H4 (cell line): ENCODE measurements around the gene FSD1L. TPM values are rescaled to one million over a fixed set of nuclear protein-coding genes. Genes with fewer than 3 reads are reported as not detected.
"Not testable (repeated sequence)": the region's sequence is repeated elsewhere in the genome, so short reads cannot be mapped to it uniquely, and the experiment has no call there.

Experiments
- DNase-seq: peaks from one replicate; pipeline ENCODE4 v3.0.0-alpha.2; 2015; ENCODE audit warnings: low spot score
- total RNA-seq: library from RNA; depleted of rRNA; stranded (reverse); fragments of >200 nt; shearing (Covaris generic); gene quantifications from 2 replicates; pipeline ENCODE4 v1.2.3, GENCODE V29; 2014; rRNA removed

Gene FSD1L
- total RNA-seq, 1 experiment from 2014 or later = 1.0 TPM

GRCh38 chr9:105557804-105558610 lies 110.2 kb downstream of the FSD1L start, which contains the start of gene FKTN:
TSS of gene FKTN (plus strand) at chr9:105558131. CDS start at chr9:105575033, 16,902 bp downstream.
- peak; percentile 76 for DNase-seq

- no peak for DNase-seq
These were observed 124.6 kb downstream of the FSD1L start for GRCh38 chr9:105572455-105572854.

- DNase-seq = not testable (repeated sequence)
These were observed 132.1 kb downstream of the FSD1L start for GRCh38 chr9:105579952-105580351.

GRCh38 chr9:105581550-105581949 lies 133.7 kb downstream of the FSD1L start:
- not testable (repeated sequence) for DNase-seq

GRCh38 chr9:105593145-105593544 lies 145.3 kb downstream of the FSD1L start:
- no peak for DNase-seq

Other genes with a start within 250 kb of the FSD1L start
- gene SLC44A1, start 203.4 kb upstream of the FSD1L start, total RNA-seq = 31.9 and 35.4 TPM in 2 replicates
- 11.9 and 31.2 TPM in 2 replicates for gene FKTN, start 110.1 kb downstream of the FSD1L start, total RNA-seq
- gene TAL2, start 214.4 kb downstream of the FSD1L start, total RNA-seq = 0.15 TPM in 1 of 2 replicates, not detected in the other
- 33.1 and 34.0 TPM in 2 replicates for gene TMEM38B, start 246.5 kb downstream of the FSD1L start, total RNA-seq